ENCODE results near the gene SEPTIN6. TPM values are rescaled to one million over a fixed set of nuclear protein-coding genes. Genes with fewer than 3 reads are reported as not detected.

The SEPTIN6 gene
- total RNA-seq, 2 donors from 2014 or later, result 110 to 233 TPM

Other genes with a start within 250 kb of the SEPTIN6 start
- 100 to 1,000 TPM; 598 to 874 TPM for gene SLC25A5, start 224.7 kb downstream of the SEPTIN6 start, total RNA-seq
- 10 to 100 TPM; 22.0 to 25.5 TPM for gene STEEP1, start 127.8 kb downstream of the SEPTIN6 start, total RNA-seq
- 10 to 100 TPM; 48.1 to 78.2 TPM for gene UBE2A, start 118.6 kb downstream of the SEPTIN6 start, total RNA-seq
- gene NKRF, start 86.7 kb downstream of the SEPTIN6 start, total RNA-seq, result 10 to 100 TPM; 17.1 to 21.9 TPM
- under 1 TPM in 1 of 2 donors, not detected in 1; 0.53 TPM for gene SOWAHD, start 65.4 kb upstream of the SEPTIN6 start, total RNA-seq
- 1,000 to 10,000 TPM; 2,603 to 3,012 TPM for gene RPL39, start 98.5 kb upstream of the SEPTIN6 start, total RNA-seq
- gene UPF3B, start 159.8 kb upstream of the SEPTIN6 start, total RNA-seq, result 10 to 100 TPM; 17.5 to 28.9 TPM
- 10 to 100 TPM; 20.1 to 34.3 TPM for gene RNF113A, start 178.6 kb upstream of the SEPTIN6 start, total RNA-seq
- 100 to 1,000 TPM in 1 of 2 donors, 10 to 100 TPM in 1; 67.6 to 111 TPM for gene NDUFA1, start 178.7 kb upstream of the SEPTIN6 start, total RNA-seq
- under 1 TPM in 1 of 2 donors, not detected in 1; 0.66 TPM for gene AKAP14, start 202.7 kb upstream of the SEPTIN6 start, total RNA-seq

Measured in activated naive CD4-positive, alpha-beta T cell treated with anti-CD3 and anti-CD28 coated beads, Interleukin-2, amount 50 U/mL, for 72 hours (primary cell).